Stimulated activated CD8-positive, alpha-beta memory T cell treated with anti-CD3 and anti-CD28 coated beads, Interleukin-7, amount 100 ng/mL, for 4 hours (primary cell): ENCODE data around the gene TNN.
"Not testable (repeated sequence)": the region's sequence is repeated elsewhere in the genome, so short reads cannot be mapped to it uniquely, and the experiment has no call there.

Source experiments
- DNase-seq, 2 donors: peaks; one replicate each; pipeline ENCODE4 v3.0.0-alpha.2; 2020; ENCODE audit warnings: low read depth in 2 of 2

The TNN gene, protein sequence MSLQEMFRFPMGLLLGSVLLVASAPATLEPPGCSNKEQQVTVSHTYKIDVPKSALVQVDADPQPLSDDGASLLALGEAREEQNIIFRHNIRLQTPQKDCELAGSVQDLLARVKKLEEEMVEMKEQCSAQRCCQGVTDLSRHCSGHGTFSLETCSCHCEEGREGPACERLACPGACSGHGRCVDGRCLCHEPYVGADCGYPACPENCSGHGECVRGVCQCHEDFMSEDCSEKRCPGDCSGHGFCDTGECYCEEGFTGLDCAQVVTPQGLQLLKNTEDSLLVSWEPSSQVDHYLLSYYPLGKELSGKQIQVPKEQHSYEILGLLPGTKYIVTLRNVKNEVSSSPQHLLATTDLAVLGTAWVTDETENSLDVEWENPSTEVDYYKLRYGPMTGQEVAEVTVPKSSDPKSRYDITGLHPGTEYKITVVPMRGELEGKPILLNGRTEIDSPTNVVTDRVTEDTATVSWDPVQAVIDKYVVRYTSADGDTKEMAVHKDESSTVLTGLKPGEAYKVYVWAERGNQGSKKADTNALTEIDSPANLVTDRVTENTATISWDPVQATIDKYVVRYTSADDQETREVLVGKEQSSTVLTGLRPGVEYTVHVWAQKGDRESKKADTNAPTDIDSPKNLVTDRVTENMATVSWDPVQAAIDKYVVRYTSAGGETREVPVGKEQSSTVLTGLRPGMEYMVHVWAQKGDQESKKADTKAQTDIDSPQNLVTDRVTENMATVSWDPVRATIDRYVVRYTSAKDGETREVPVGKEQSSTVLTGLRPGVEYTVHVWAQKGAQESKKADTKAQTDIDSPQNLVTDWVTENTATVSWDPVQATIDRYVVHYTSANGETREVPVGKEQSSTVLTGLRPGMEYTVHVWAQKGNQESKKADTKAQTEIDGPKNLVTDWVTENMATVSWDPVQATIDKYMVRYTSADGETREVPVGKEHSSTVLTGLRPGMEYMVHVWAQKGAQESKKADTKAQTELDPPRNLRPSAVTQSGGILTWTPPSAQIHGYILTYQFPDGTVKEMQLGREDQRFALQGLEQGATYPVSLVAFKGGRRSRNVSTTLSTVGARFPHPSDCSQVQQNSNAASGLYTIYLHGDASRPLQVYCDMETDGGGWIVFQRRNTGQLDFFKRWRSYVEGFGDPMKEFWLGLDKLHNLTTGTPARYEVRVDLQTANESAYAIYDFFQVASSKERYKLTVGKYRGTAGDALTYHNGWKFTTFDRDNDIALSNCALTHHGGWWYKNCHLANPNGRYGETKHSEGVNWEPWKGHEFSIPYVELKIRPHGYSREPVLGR (N-terminal part only)

GRCh38 chr1:175067362-175068106 is at the start of gene TNN:
Gene TNN (plus strand): TSS chr1:175067833. CDS start chr1:175077419, 9,586 bp downstream.
- DNase-seq: no peak

DNA sequence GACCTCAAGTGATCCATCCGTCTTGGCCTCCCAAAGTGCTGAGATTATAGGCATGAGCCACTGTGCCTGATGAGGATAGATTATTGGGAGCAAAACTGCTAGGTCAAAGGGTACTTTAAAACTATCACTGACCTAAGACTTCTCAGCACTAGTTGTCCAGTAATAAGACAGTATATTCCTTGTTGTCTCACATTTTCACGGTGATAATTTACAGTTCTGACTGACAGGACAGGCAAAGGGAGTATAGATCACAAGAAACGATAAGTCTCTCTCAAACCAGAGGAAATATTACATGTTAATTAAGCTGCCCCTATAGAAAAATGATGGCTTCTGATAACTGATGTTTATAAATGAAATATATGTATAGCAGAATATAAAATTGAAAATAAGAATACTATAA is 48.1 kb upstream of the TNN start:
- no peak for DNase-seq

- peak; percentile 97 to 98 for DNase-seq
Observed at GRCh38 chr1:175023043-175023921, 44.4 kb upstream of the TNN start, which contains the start of gene MRPS14. Gene MRPS14 (minus strand): TSS chr1:175023425. CDS start chr1:175023408, 17 bp downstream.

DNA sequence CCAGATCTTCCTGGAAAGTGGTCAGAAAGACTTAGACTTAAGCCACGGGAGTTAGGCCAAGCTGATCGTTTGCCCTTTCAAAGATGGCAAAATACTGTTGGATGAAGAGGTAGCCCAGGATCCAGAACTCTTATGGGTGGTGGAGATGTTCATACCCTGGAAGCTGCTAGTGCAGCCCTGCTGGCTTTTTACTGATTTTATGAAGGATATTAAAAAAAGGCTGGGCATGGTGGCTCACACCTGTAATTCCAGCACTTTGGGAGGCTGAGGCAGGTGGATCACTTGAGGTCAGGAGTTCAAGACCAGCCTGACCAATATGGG is 43.8 kb upstream of the TNN start:
- not testable (repeated sequence) for DNase-seq

GRCh38 chr1:175024773-175025172 is 42.9 kb upstream of the TNN start:
- no peak for DNase-seq

DNA sequence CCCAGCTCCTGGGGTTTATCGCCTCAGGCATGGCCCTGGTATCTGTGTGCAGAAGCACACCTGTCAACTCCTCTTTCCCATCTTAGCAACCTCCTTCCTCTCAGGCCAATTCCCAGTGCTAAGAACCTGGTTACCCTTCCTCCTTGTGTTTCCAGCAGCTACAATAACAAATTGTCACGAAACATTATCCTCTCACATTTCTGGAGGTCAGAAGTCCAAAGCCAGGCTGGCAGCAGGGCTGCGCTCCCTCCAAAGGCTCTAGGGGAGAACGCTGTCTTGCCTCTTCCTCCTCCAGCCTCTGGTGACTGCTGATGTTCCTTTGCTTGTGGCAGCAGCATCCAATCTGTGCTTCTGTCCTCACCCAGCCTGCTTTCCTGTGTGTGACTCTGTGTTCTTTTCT is 33.7 kb upstream of the TNN start:
- no peak for DNase-seq

DNA sequence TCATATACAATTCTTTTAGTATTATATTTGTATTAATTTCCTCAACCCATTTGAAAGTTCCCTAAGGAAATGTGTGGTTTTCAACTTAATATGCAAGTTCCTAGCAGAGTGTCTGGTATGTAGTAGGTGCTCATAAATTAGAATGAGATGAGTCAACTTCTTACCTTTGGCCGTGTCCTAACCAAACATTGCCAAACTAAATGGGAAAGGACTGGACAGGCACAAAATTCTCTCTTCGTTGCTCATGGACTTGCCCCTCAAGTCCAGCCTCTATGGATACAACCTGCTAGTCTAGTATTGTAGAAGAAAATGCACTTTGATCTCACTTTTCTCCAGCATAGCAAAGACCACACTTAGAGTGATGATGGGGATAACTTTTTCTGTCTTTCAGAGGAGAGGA is 32.9 kb upstream of the TNN start:
- no peak for DNase-seq

DNA sequence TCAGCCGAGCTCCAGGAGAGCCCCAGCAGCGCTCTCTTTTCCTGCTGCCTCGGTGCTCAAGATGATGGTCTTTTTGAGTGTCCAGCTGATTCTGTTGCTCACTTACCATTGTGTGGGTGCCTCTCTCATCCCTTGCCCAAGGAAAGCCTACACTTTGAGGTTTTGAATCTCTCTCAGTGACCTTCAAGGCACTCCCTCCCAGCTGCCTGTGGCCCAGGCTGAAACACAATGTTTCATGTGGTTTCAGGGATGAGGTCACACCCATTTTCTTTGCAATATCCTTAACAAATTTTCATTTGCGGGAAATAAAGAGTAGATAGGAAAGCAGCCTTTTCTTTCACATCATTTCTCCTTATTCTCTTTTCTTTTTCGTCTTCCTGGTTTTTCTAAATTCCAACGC is 31.8 kb upstream of the TNN start:
- DNase-seq: no peak

- no peak for DNase-seq
Observed at GRCh38 chr1:175036476-175036875, 31.2 kb upstream of the TNN start.

DNA sequence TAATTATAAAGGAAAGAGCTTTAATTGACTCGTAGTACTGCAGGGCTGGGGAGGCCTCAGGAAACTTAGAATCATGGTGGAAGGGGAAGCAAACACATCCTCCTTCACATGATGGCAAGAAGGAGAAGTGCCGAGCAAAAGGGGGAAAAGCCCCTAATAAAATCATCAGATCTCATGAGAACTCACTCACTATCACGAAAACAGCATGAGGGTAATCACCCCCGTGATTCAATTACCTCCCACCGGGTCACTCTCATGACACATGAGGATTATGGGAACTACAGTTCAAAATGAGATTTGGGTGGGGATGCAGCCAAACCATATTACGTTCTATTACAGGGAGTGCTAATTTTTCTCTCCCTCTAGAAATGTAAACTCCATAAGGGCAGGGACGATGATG is 30.2 kb upstream of the TNN start:
- DNase-seq: no peak

GRCh38 chr1:175040324-175040879 is 27.2 kb upstream of the TNN start:
- no peak for DNase-seq

DNA sequence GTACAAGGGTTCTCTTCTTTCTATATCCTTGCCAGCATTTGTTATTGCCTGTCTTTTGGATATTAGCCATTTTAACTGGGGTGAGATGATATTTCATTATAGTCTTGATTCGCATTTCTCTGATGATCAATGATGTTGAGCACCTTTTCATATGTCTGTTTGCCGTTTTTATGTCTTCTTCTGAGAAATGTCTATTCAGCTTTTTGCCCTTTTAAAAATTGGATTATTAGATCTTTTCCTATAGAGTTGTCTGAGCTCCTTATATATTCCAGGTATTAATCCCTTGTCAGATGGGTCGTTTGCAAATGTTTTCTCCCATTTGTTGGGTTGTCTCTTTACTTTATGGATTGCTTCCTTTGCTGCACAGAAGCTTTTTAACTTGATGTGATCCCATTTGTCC is 25.0 kb upstream of the TNN start:
- no peak for DNase-seq

- DNase-seq: no peak
Observed at GRCh38 chr1:175043824-175044223, 23.8 kb upstream of the TNN start.

DNA sequence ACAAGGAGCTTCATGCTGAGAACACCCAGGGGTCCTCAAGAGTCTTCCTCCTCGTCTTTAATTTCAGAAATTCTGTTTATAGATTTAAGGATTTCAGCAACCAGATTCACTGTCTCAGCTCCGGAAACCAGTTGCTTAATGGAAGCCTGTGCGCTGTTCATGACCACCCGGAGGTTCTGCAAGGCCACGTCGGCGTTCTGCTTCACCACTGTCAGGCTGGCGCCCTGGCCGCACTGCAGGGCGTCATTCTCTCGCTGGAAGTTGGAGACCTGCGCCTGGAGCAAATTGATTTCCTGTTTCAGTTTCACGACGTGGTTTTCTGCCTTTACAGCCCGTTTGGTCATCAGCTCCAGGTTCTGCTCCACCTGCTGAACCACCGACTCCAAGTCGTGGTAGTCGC is 23.0 kb upstream of the TNN start:
- DNase-seq: not testable (repeated sequence)

DNA sequence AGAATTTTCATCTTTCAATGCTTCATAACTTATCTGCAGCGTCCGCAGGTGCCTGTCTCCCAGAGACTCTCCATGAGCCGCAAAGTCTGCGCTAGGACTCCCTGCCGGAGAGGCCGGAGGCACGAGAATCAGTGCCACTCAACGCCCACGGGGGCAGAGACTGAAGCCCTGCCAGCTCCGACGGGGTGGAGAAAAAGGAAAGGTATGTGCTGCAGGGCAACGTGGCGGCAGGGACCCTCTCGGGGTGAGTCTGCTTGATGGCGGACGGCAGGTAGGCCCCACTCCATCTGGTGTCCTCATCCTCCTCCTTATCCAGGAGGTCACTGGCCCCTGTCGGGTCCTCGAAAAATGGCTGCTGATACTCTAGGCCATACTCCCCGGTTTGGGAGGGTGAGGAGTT is 22.5 kb upstream of the TNN start:
- no peak for DNase-seq

DNA sequence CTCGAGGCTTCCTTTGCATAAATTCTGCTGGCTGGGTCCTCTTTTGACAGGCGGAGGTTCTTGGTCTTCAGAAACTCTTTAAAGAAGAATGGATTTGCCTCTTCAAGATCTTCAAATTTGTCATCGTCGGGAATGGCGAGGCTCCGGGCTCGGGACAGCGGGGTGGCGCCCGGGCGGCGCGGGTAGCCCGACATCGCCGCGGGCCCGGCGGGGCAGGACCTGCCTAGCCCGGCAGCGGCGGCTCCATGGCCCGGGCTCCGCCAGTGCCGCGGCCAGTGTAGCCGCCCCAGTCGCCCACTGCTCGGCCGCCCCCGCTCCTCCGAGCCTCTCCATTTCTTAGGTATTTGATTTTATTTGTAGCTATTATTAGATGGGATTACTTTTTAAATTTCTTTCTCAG is 22.1 kb upstream of the TNN start:
- no peak for DNase-seq

DNA sequence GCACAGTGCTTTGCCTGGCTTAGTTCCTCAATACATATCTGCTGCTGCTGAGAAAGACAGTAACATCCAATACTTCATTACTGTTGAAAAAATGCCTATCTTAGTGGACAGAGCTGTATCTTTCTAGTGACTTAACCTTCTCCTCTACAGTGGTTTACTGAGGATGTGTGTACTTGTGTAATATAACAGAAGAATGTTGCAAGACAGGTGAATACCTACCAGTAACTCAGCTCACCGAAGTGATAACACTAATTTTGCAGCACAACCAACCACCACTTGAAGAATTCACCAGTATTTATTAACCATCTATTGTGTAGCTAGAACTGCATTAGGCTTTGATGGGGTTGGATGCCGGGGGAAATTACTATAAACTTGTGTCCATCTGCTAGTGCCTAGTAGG is 16.6 kb upstream of the TNN start:
- DNase-seq: no peak

- DNase-seq: no peak
Observed at GRCh38 chr1:175054736-175055135, 12.9 kb upstream of the TNN start.

DNA sequence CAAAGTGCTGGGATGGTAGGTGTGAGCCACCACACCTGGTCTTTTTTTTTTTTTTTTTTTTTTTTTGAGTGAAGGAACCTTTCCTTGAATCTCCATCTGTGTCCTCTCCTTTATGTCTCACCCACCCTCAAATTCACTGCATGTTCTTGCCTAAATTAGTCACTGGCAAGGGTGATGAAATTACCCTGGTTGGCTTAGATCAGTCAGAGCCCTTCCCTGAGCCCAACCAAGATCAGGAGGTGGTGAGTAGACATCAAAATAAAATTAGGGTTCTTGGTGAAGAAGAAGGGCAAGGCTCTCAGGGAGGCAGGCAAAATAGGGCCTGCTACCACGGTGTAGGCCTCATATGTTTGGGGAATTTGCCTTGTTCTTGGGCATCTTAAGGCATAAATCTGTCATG is 5.3 kb upstream of the TNN start:
- no peak for DNase-seq

GRCh38 chr1:175062858-175063257 is 4.8 kb upstream of the TNN start:
- no peak for DNase-seq
